GM13976 (cell line): Measurements from ENCODE around the gene TEX11.

Experiments
- DNase-seq: peaks from one replicate; pipeline ENCODE4 v3.0.0; 2012; ENCODE audit warnings: low spot score
- CTCF ChIP-seq: IDR thresholded peaks from 2 replicates; pipeline ENCODE4 v1.5.1; 2012; ENCODE audit warnings: borderline replicate concordance, mild to moderate bottlenecking; ENCODE audit not compliant: insufficient read depth; ENCODE audit errors: extremely low read depth, missing control alignments, control extremely low read depth
- in situ Hi-C: fragments of 300-500 bp; cut with MboI; formaldehyde crosslinking; loops from one replicate; pipeline ENCODE4 v1.12.0; 2022; ENCODE audit warnings: low sequenced_read_pairs, mixed read lengths, inconsistent platforms; ENCODE audit not compliant: unreplicated experiment

The TEX11 gene

GRCh38 chrX:70908541-70908940 lies at the start of gene TEX11:
Gene TEX11, minus strand, starts transcription at chrX:70908711. Its CDS starts 922 bp downstream, at chrX:70907789.
- no peak for TF ChIP-seq CTCF
- DNase-seq, result no peak
- in situ Hi-C loops, result no loop called here

GRCh38 chrX:70954871-70955270 lies 46.4 kb upstream of the TEX11 start:
- no peak for DNase-seq
- in situ Hi-C loops, result loop anchor here (25.0 kb wide), 1 partner anchor 193 kb away; no protein-coding TSS in a partner anchor
- TF ChIP-seq CTCF, result no peak

- no peak for DNase-seq
- in situ Hi-C loops, result no loop called here
- TF ChIP-seq CTCF, result no peak
Observed at GRCh38 chrX:70924294-70924911, 15.9 kb upstream of the TEX11 start.

- in situ Hi-C loops, result no loop called here
- no peak for TF ChIP-seq CTCF
- DNase-seq, result no peak
Observed at GRCh38 chrX:70922774-70923473, 14.4 kb upstream of the TEX11 start.

- no peak for DNase-seq
- TF ChIP-seq CTCF, result no peak
- in situ Hi-C loops, result no loop called here
Observed at GRCh38 chrX:70921709-70922352, 13.3 kb upstream of the TEX11 start.

- DNase-seq, result no peak
- in situ Hi-C loops, result no loop called here
- TF ChIP-seq CTCF, result no peak
Observed at GRCh38 chrX:70916754-70917153, 8.2 kb upstream of the TEX11 start.
